ENCODE data around the gene CETN1. TPM values are rescaled to one million over a fixed set of nuclear protein-coding genes. Genes with fewer than 3 reads are reported as not detected.

CETN1 gene
- total and polyA plus RNA-seq, 2 of the 13 experiments (the other 11 are each of a cell fraction or from before 2014, with no cell fraction given): not detected

DNA sequence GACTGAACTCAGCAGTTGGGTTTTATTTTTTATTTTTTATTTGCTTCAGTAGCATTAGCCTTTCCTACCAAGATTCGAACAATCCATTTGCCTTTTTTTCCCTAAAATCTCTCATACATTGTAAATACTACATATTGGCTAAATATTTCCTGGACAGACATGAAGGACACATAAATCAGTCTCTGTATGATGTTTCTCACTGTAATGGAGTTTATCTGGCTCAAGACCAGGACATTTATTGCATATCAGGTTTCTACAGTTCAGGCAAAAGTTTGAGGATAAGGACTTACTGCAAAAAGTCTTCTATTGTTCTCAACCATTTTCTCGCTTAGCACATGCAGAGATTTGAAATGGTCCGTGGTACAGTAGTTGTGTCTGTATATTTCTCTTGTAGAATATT is 19.9 kb downstream of the CETN1 start:
- Histone ChIP-seq H2AFZ (ENCODE audit: low read length) (no peak overlapping the region), H3K36me3 (replicated peaks in 1 of 2; ENCODE audit: control insufficient read depth in 1 of 2, insufficient read depth in 2 of 2, low read length in 2 of 2) (no peaks in the 10 kb centered on the region), H3K79me2 (ENCODE audit: insufficient read depth, low read length) (no peaks in the 10 kb centered on the region), H3K27me3 (ENCODE audit: control insufficient read depth in 1 of 2, insufficient read depth in 2 of 2, low read length in 2 of 2) (0 out of 5 replicates have a peak, but pooled peaks cover 0 to 3% of the 10 kb centered on the region in 2 experiments), H3K9ac (ENCODE audit: insufficient read depth, low read depth, low read length) (no peak overlapping the region), H4K20me1 (ENCODE audit: insufficient read depth, low read length) (no peaks in the 10 kb centered on the region), H3K4me3 (replicated peaks in 1 of 3; ENCODE audit: insufficient read depth in 1 of 3, low read depth in 2 of 3, low read length in 3 of 3) (no peak overlapping the region), H3K4me2 (ENCODE audit: low read depth, low read length) (no peak overlapping the region), H3K4me1 (ENCODE audit: insufficient read depth, low read length) (peaks cover 23% of the 10 kb centered on the region), H3K9me3 (ENCODE audit: low read length) (no peaks in the 10 kb centered on the region), H3K27ac (ENCODE audit: extremely low read length, insufficient read depth, low read length) (no peak overlapping the region)
- WGBS (ENCODE audit: low lambda C conversion rate): 2% methylated on average over 3 of the region's 3 CpGs
- no peak for ATAC-seq
- POLR2A ChIA-PET: no interaction called here
- intact Hi-C loops (cut with micrococcal nuclease; ENCODE audit: unreplicated experiment): no loop called here
- CTCF ChIA-PET (ENCODE audit: low intra/inter-chr PET ratio, low total read pairs): no interaction called here
- in situ Hi-C loops (cut with HindIII; ENCODE audit: extremely low pct_ligation_motif_present, low pct_unique_long_range_greater_than_20kb): loop anchor here (25.0 kb wide), 1 partner anchor 237 kb away; no protein-coding TSS in a partner anchor
- BruUV-seq (replicated peaks): no TSS peak
- FAIRE-seq: no peak
- no peak for DNase-seq (ENCODE audit: low spot score)
- TF ChIP-seq, protein P1, sequence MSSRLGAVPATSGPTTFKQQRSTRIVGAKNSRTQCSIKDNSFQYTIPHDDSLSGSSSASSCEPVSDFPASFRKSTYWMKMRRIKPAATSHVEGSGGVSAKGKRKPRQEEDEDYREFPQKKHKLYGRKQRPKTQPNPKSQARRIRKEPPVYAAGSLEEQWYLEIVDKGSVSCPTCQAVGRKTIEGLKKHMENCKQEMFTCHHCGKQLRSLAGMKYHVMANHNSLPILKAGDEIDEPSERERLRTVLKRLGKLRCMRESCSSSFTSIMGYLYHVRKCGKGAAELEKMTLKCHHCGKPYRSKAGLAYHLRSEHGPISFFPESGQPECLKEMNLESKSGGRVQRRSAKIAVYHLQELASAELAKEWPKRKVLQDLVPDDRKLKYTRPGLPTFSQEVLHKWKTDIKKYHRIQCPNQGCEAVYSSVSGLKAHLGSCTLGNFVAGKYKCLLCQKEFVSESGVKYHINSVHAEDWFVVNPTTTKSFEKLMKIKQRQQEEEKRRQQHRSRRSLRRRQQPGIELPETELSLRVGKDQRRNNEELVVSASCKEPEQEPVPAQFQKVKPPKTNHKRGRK (CRISPR knock-in tag; IDR thresholded peaks at IDR 0.05): no peak
- no peak for TF ChIP-seq ZNF644 (CRISPR knock-in tag; IDR thresholded peaks at IDR 0.05; ENCODE audit: low read depth)
- no peak for TF ChIP-seq ZNF720 (CRISPR knock-in tag; IDR thresholded peaks at IDR 0.05)
- TF ChIP-seq ZNF878 (CRISPR knock-in tag; IDR thresholded peaks at IDR 0.05): no peak
- TF ChIP-seq ZNF766 (CRISPR knock-in tag; IDR thresholded peaks at IDR 0.05; ENCODE audit: borderline replicate concordance): no peak
- no peak for TF ChIP-seq ZSCAN9 (CRISPR knock-in tag; IDR thresholded peaks at IDR 0.05; ENCODE audit: borderline replicate concordance)
- no peak for TF ChIP-seq TSC22D2 (CRISPR knock-in tag; IDR thresholded peaks at IDR 0.05; ENCODE audit: borderline replicate concordance)
- TF ChIP-seq, protein P2, sequence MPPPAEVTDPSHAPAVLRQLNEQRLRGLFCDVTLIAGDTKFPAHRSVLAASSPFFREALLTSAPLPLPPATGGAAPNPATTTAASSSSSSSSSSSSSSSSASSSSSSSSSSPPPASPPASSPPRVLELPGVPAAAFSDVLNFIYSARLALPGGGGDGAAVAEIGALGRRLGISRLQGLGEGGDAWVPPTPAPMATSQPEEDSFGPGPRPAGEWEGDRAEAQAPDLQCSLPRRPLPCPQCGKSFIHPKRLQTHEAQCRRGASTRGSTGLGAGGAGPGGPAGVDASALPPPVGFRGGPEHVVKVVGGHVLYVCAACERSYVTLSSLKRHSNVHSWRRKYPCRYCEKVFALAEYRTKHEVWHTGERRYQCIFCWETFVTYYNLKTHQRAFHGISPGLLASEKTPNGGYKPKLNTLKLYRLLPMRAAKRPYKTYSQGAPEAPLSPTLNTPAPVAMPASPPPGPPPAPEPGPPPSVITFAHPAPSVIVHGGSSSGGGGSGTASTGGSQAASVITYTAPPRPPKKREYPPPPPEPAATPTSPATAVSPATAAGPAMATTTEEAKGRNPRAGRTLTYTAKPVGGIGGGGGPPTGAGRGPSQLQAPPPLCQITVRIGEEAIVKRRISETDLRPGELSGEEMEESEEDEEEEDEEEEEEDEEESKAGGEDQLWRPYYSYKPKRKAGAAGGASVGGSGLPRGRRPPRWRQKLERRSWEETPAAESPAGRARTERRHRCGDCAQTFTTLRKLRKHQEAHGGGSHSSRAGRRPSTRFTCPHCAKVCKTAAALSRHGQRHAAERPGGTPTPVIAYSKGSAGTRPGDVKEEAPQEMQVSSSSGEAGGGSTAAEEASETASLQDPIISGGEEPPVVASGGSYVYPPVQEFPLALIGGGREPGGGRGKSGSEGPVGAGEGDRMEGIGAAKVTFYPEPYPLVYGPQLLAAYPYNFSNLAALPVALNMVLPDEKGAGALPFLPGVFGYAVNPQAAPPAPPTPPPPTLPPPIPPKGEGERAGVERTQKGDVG (CRISPR knock-in tag; IDR thresholded peaks at IDR 0.05; ENCODE audit: borderline replicate concordance): no peak
- no peak for TF ChIP-seq NFE2L1 (CRISPR knock-in tag; IDR thresholded peaks at IDR 0.05; ENCODE audit: borderline replicate concordance)
- TF ChIP-seq, protein P3, sequence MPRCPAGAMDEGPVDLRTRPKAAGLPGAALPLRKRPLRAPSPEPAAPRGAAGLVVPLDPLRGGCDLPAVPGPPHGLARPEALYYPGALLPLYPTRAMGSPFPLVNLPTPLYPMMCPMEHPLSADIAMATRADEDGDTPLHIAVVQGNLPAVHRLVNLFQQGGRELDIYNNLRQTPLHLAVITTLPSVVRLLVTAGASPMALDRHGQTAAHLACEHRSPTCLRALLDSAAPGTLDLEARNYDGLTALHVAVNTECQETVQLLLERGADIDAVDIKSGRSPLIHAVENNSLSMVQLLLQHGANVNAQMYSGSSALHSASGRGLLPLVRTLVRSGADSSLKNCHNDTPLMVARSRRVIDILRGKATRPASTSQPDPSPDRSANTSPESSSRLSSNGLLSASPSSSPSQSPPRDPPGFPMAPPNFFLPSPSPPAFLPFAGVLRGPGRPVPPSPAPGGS (CRISPR knock-in tag; IDR thresholded peaks at IDR 0.05): no peak
- TF ChIP-seq, protein P4, sequence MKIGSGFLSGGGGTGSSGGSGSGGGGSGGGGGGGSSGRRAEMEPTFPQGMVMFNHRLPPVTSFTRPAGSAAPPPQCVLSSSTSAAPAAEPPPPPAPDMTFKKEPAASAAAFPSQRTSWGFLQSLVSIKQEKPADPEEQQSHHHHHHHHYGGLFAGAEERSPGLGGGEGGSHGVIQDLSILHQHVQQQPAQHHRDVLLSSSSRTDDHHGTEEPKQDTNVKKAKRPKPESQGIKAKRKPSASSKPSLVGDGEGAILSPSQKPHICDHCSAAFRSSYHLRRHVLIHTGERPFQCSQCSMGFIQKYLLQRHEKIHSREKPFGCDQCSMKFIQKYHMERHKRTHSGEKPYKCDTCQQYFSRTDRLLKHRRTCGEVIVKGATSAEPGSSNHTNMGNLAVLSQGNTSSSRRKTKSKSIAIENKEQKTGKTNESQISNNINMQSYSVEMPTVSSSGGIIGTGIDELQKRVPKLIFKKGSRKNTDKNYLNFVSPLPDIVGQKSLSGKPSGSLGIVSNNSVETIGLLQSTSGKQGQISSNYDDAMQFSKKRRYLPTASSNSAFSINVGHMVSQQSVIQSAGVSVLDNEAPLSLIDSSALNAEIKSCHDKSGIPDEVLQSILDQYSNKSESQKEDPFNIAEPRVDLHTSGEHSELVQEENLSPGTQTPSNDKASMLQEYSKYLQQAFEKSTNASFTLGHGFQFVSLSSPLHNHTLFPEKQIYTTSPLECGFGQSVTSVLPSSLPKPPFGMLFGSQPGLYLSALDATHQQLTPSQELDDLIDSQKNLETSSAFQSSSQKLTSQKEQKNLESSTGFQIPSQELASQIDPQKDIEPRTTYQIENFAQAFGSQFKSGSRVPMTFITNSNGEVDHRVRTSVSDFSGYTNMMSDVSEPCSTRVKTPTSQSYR (CRISPR knock-in tag; IDR thresholded peaks at IDR 0.05; ENCODE audit: borderline replicate concordance): no peak
- TF ChIP-seq ETV6 (CRISPR knock-in tag; conservative IDR thresholded peaks at IDR 0.05): no peak
- TF ChIP-seq ATRX (CRISPR knock-in tag; IDR thresholded peaks at IDR 0.05; ENCODE audit: borderline replicate concordance): no peak
- no peak for TF ChIP-seq RFXANK (CRISPR knock-in tag; IDR thresholded peaks at IDR 0.05)
- TF ChIP-seq ZNF225 (CRISPR knock-in tag; IDR thresholded peaks at IDR 0.05): no peak
- TF ChIP-seq SRY (CRISPR knock-in tag; IDR thresholded peaks at IDR 0.05): no peak

All from HepG2 (cell line).